Fibroblast of upper back skin (primary cell): Measurements from ENCODE around the gene PARD6G.
"Not testable (repeated sequence)": the region's sequence is repeated elsewhere in the genome, so short reads cannot be mapped to it uniquely, and the experiment has no call there.

ENCODE experiments used
- DNase-seq: peaks from one replicate; pipeline ENCODE4 v3.0.0-alpha.2; 2013

PARD6G gene

GRCh38 chr18:80247393-80247841 is at the start of gene PARD6G:
Gene PARD6G, minus strand, starts transcription at chr18:80247514. Its CDS starts 166 bp downstream, at chr18:80247348.
- peak; percentile 72 for DNase-seq

DNA sequence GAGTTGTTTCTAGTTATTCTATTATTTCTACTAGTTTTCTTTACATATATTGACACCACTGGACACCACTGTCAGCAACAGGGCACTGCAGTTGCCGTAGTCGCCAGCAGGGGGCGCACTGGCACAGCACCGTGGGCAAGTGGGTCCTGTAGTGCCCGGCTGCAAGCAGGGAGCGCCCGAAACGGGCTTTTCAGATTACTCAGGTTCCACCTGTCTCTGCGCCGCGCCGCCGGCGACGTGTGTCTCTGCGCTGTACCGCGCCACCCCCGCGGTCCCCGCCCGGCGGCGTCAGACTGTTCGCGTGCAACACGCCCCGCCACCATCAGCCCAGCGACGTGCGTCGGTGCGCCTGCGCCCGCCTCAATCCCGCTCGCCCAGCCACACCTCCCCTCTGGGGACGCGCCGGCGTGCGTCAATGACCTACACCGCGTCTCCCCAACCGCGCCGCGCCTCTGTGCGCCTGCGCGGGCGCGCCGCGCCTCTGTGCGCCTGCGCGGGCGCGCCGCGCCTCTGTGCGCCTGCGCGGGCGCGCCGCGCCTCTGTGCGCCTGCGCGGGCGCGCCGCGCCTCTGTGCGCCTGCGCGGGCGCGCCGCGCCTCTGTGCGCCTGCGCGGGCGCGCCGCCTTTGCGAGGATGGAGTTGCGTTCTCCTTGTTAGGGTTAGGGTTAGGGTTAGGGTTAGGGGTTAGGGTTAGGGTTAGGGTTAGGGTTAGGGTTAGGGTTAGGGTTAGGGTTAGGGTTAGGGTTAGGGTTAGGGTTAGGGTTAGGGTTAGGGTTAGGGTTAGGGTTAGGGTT is 15.1 kb upstream of the PARD6G start:
- DNase-seq: not testable (repeated sequence)

GRCh38 chr18:80259610-80260009 is 12.3 kb upstream of the PARD6G start:
- DNase-seq: no peak

GRCh38 chr18:80258640-80259039 is 11.3 kb upstream of the PARD6G start:
- no peak for DNase-seq

GRCh38 chr18:80257579-80258543 is 10.5 kb upstream of the PARD6G start:
- DNase-seq: peak; percentile 67

GRCh38 chr18:80254971-80255500 is 7.7 kb upstream of the PARD6G start:
- no peak for DNase-seq

DNA sequence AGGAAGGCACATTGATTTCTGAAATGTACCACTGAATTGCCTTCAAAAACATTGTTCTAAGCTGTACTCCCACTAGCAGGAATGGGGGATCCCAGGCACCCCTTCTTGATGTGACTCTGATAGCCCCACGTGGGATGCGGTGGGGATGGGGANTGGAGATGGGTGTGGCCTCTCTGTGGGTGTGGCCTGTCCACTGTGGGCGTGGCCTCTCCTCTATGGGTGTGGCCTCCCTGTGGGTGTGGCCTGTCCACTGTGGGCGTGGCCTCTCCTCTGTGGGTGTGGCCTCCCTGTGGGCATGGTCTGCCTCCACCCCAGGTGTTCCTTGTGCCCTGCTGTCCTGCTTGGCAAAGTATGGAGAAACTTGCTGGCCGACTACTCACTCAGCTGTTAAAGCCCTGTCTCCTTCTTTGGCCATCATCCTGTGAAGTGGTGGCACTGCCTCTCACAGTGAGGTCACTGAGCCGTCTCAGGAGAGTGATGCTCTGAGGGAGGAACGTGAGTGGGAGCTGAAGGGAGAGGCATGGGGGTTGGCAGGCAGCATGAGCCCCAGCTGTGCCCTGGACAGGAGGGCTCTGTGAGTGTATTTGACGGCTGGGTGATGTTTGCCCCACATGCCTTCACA is 6.7 kb upstream of the PARD6G start:
- DNase-seq: no peak

- DNase-seq: no peak
These were observed 5.9 kb upstream of the PARD6G start for GRCh38 chr18:80253236-80253635.

DNA sequence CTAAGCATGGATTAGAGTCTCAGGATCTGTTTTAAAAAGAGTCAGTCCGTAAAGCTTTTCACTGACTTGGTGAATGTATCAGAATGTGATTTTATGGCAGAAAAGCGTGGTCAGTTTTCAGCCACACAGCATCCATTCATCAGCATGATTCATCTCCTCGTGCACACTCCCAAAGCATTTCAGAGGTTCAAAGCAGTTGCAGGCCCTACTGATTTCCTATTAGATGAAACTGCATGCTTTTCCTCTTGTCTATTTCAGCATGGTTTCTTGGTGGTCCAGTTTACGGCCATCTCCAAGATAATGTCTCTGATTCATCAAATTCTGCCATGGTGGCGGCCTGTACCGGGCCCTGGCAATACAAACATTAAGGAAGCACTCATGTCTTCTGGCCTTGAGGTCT is 4.8 kb upstream of the PARD6G start:
- peak; percentile 71 for DNase-seq

- DNase-seq: no peak
These were observed 4.4 kb upstream of the PARD6G start for GRCh38 chr18:80251700-80252099.

- DNase-seq: no peak
These were observed 3.5 kb upstream of the PARD6G start for GRCh38 chr18:80250740-80251364.

DNA sequence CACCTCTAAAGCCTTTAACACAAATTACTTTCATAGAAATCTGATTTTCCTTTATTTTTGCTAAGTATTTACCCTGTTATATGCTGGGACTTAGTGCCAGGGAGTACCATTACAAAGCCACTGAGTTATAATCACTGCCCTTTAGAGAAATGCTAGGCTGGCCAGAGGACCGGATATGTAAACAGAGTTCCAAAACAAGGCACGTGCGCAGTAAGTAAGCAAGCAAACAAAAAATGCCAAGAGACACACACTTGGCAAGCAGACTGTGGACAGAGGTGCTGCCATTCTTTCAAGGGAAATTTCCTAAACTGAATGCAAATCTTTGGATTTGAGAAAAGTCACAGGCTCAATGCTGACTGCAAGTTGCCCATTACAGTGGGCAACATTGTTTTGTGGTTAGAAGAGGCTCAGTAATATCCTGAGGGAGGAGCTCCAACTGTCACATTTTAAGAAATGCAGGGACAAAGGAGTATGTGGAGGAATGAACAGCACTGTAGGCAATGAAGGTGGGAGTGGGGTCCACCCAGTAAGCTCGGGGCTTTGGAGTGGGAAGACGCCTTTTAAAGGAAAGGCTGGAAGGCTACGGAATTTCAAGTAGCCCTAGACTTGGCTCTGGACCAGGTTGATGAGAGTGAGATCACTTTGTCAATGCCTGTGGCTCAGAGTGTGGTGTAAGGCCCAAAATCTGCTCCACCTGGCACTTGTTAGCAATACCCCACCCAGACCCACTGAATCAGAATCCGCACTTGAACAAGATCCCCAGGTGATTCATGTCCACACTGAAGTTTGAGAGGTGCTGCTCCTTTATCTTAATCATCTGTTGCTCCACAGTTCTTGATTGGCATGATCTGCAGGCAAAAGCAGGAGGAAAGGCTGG is 2.1 kb upstream of the PARD6G start:
- peak; percentile 49 for DNase-seq

- DNase-seq: no peak
These were observed 595 bp downstream of the PARD6G start for GRCh38 chr18:80246445-80247392.

DNA sequence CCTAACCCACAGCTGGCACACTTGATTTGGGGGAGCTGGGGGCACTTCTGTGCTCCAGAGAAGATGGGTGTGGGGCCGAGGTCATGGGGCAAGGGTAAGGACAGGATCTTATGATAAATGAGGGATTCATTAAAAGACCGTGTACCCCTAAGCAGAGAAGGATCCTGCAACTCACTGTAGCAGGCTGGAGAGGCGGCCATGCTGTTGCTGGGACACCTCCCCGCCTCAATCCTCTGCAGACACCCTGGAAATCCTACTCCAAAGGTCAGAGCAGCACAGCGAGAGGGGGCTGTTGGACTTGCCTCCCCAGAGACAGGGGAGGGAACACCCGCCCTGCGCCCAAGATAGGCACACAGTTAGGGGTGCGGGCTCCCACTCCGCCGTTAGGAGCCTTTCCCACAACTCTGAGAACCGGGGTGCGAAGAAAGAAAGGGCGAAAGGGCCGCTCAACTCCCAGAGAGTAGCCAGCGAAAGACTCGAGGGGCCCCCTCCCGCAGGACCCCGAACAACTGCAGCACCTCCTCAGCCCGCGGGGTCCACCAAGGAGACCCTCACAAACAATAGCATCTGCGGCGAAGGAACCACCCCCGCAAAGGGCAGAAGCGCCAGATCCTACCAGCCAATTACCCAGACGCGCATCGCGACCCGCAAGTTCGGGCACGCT is 1.4 kb downstream of the PARD6G start:
- no peak for DNase-seq

GRCh38 chr18:80244956-80245730 is 2.2 kb downstream of the PARD6G start:
- no peak for DNase-seq

DNA sequence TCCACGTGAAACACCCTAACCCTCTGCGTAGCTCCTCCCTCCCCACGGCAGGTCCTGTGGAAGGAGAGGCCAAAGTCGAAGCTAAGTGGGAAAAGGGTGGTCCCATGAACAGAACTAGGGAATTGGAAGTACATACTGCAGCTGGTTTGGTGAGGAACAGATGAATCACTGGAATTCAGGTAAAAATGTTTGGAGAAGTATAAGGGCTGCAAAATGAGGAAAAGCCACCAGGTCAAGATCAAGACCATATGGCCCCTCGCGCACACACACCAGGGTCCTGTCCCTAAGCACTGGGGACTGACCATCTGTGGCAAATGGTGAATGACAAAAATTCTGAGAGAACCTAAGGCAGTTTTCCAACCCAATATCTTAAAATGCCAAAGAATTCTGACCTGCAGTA is 3.1 kb downstream of the PARD6G start:
- no peak for DNase-seq

DNA sequence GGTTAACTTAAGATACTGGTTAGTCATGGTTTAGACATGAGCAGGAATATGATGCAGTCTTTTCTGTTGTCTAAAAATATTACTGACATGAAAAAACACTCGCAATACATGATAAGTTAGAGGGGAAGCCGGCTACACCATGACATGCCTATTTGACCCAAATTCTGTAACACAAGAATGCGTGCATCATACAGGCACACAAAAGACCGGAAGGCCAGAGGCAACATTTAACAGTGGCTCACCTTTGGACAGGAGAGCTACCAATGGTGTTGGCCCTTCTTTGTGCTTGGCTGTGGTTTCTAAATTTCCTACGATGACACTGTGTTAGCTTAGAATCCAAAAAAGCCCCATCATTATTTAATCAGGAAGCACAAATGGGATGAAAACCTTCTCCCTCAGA is 4.1 kb downstream of the PARD6G start:
- no peak for DNase-seq

DNA sequence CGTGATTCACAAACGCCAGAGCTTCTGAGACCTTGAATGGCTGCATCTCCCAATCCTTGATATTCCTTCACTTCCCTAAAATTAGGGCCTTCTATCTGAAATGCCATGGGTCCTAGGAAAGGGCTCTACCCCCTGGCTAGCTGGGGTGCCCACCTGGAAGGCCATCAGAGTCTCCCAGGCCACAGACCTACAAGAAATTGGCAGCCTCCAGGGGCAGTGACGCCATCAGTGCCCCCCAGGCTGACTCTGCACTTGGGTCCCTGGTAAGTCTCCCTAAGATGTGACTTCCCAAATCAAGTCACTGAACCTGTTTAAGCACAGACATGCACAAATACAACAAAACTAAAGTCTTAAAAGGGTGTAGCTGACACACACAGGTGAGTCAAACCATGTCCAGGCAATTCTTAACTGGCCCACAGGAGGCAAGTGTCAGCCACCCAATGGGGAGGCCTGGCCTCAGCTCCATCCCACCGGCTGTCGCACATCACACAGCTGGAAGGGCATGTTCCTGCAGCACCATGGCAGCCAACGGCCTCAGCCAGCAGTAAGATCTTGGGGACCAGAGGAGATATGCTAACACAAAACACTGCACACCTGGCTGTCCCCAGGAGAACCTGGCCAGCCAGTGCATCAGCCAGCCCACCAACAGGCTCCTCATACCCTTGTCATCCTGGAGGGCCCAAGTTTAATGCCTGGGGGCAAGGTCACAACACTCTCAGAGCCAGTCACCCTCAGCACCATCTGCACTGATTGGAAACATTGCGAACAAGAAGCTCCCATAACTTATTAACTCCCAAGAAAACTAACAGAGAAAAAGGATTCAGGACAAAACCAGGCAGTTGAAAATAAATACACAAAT is 5.2 kb downstream of the PARD6G start:
- DNase-seq: no peak
